DMS79 treated with DMSO at 0.1 percent for 48 hours (cell line): ENCODE results near the gene SGCA.
A peak's percentile ranks its signal among the peaks of the same experiment; 100 is the strongest.

ENCODE experiments used
- DNase-seq: peaks from one replicate; lab custom pipeline; 2025; lab: John Stamatoyannopoulos, UW

The SGCA gene

DNA sequence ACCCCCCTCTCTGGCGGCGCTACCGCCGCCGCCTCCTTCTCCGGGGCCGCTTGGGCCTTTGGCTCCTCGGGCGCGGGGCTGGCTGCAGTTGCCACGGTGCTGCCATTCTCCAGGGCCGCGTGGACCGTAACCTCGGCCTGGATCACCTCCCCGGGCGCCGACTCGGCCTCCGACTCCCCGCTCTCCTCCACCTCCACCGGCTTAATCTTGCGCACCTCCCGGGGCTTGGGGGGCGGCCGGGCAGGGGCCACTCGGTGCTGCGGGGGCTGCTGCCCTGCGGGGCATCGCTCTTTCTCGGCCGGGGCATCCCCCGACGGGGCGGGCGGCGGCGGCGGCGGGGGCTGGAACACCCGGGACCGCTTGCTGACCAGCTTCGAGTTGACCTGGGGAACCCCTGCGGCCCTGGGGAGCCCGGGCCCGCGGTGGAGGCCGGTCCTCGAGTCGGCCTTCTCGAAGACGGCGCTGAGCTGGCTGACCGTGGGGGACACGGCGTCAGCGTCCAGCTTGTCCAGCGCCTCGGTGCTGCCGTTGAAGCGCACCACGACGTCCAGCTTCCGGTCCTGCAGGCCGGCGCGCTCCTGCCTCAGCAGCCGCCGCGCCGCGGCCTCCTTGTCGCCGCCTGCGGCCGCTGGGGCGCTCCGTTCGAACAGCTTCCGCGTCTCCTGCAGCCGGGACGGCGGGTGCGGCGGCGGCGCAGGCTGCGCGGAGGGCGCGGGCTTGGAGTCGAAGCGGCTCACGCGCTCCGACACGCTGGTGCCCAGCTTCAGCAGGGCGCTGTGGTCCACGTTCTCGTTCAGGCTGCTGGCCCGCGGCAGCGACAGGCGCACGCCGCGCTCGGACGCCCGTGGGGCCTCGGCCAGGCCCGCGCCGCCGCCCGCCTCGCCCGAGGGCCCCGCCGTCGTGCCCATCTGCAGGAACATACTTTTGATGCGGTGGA, 16.1 kb upstream of the SGCA start:
- DNase-seq: no peak

DNA sequence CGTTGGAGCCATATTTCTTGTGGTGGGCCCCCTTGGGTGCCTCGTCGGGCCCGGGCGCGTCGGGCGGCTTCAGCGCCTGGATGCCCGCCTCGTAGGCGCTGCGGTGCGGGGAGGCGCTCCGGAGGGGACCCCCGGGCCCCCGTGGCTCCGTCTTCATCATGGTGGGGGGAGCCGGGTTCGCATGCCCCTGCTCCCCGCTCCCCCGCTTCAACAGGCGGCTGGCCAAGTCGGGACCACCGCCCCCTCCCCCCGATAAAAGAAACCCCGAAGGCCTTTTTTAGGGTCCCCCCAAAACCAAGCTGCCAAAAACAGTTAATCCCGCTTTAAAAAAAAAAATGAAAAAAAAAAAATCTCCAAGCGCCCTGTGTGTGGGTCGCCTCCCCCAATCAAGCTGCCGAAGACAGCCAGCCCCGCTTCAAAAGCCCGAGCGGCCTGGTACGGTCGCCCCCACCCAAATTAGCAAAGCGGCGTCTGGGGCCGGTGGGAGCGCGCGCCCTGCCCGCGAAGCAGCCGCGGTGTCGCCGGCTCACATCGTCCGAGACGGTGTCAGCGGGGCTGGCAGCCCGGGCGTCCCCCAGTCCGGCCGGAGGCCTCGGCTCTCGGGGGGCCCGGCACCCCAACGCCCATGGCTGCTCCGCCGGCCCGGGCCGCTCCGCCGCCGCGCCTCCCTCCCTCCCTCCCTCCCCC, 15.3 kb upstream of the SGCA start, which contains the start of gene PPP1R9B:
PPP1R9B (minus strand) TSS at position 324 of the 687 bp plus-strand sequence; CDS start at position 160, 164 bp downstream.
- no peak for DNase-seq

DNA sequence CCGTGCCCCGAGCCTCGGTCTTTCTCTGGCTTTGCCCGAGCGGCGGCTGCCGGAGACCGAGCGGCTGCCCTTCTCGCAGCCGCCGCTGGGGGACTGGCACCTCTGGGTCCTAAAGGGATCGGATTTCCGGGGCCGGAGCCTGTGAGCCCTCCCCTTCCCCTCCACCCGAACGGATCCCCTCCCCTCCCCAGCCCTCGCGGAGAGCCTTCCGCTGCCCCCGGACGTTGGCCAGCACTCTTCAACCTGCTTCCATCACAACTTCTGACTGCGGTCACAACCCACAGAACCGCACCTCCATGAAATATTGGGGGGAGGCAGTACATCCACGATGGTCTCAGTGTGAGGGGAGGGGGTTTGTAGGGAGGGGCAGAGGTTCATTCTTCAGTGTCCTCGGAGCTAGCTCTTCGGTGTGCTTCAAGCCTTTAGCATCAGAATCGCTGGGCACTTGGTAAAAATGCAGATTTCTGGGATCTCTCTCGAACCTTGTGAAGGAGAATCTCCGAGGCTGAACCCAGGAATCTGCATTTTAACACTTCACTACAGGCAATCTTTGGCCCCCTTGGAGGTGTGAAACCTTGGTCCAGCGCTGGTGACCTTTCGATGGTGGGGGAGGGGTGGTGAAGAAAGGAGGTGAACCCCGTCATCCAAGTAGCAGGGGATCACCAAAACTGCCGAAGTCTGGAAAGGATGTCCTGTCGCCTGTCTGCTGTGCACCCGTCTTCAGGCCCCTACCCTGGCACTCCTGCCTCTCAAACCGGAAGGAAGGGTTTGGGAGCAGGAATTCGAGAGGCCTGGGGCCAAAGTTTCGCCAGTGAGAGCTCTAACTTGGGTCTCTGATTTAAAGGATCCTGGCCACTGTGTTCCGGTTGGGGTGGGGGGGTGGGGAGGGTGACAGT, 14.5 kb upstream of the SGCA start:
- DNase-seq: peak; percentile 80

DNA sequence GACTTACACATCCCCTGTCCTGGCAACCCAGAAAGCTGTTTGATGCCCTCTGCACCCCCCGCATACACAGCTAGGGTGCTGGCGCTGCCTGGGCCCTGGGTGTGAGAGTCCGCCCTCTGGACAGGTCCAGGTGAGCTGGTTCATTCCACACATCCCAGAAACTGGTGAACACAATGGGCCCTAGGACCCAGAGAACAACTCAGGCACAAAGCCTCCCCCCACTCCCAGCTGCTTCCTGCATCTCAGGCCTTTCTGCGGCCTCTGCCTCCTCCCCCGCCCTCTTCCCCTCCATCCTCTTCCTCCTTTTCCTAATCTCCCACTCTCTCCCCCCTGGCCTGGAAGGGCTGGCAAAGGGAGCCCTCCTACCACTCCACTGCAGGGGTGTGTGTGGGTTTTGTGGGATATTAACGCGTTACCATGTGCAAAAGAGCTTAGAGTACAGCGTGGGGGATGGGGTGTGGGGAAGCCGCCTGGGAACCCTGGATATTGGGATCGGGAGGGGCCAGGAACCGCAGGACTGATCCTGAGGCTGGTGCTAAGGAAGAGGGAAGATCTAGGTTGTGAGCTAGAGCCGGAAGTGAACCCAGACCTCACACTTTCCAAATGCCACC, 13.8 kb upstream of the SGCA start:
- DNase-seq: peak; percentile 81

DNA sequence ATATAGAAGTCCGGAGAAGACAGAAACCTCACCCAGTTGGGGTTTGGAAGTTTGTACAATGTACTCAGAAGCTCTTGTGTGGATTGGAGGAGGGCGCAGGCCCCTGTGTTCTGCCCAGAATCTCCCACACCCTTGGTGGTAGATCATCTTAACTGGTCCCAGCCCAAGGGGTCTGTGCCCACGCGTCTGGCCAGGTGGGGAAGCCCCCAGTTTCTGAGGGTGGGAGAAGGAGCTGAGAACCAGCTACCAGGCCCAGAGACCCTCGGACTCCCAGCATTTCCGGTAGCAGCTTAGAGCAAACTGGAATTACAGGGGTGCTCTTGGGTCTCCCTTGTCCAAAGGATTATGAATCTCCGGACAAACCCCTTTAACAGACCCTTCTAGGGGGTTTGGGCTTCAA, 13.1 kb upstream of the SGCA start:
- no peak for DNase-seq

DNA sequence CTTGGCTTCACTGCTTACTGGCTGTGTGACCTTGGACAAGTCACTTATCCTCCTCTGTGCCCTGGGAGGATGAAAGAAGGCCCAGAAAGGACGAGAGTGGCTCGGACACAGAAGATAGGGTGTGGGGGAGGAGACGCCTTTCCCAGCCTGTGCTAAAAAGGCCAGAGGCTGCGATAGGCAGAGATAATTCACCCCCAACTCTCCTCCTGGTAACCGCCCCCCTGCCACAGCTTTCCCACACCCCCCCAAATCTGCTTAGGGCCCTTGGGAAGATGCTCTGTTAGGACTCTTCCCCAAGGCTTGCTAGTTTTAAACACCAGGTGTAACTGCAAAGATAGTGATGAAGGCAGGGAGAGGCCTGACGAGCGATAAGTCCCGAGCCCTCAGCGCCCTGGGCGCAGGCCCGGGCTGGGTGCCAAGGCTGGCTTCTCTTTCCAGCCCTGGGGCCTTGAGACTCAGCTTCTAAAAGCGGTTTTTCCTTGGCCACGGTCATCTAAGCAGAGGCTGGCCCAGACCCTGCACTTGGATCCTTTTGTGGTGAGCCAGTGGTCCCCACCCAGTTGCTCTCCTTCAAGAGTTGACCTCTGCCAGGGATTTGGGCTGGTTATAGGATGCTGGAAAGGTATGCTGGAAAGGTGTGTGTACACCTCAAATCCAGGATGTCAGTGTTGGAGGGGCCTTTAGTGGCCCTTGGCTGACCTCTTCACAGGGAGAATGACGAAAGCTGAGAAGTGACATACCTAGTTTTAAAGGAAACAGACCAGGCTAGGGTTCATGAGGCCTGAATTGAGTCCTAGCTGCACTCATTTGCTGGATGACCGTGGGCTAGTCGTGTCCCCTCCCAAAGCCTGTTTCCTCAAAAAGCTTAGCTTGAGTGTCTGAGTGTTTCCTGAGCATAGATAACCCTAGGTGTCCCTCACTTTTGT, 11.9 kb upstream of the SGCA start:
- no peak for DNase-seq

DNA sequence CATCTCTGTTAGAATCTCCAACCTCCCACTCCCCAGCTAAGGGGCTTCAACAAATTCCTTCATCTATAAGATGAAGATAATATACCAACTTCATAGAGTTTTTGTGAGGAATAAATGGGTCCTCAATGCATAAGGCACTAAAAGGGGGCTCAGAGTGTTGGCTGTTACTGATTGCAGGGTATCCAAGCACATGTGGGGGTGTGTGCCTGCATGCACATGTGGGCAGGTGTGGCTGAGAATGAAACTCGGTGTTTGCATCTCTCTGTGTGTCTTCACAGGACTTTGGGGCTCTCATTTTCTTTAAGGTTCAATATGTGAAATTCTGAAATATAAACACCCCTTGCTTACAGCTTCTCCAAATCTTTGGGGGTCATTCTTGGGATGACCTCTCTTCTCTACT, 11.2 kb upstream of the SGCA start:
- no peak for DNase-seq

DNA sequence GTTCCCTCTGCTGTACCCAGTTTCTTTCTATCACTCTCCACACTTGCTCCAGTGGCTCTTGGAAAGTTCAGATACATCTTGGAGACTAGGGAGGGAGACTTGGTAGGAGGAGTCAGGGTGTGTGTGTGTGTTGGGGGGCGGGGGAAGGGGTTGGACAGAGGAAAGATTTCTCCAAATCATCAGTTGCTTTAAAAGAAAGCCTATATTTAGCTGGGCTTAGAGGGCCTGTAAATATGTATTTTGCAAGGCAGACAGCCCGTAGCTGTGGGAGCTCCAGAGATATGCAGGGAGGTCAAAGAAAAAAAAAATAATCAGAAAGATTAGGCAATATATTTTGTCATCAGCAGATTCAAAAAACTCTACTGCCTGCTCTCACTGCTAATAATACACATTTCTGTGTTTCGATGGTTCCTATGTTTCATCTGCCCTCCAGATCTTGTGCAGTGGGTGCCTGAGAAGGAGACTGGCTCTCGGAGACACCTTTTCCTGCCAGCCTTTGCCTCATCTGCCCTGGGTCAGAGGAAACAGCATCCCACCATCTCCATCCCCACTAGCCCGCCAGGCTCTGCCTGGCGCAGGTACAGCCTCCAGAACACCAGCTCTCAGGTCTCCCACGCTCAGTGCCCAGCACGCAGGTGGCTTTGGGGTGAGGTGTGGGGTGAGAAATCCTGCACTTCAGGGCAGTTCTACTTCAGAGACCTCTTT, 10.5 kb upstream of the SGCA start:
- DNase-seq: no peak

DNA sequence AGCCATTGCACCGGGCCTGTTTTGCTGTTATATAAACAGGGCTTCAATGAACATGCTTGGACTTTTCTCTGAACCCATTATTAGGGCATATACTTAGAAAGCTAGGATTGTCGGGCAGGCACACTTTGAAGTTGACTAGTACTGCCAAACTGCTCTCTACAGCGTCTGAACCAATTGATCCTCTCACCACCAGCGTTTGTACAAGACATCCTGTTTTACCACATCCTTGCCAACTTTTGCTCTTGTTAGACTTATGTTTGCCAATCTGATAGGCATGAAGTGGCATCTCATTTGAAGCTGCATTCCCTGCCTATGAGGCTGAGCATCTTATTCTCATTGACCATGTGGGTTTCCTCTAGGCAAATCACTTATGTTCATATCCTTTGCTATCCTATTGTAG, 7.9 kb upstream of the SGCA start:
- no peak for DNase-seq

DNA sequence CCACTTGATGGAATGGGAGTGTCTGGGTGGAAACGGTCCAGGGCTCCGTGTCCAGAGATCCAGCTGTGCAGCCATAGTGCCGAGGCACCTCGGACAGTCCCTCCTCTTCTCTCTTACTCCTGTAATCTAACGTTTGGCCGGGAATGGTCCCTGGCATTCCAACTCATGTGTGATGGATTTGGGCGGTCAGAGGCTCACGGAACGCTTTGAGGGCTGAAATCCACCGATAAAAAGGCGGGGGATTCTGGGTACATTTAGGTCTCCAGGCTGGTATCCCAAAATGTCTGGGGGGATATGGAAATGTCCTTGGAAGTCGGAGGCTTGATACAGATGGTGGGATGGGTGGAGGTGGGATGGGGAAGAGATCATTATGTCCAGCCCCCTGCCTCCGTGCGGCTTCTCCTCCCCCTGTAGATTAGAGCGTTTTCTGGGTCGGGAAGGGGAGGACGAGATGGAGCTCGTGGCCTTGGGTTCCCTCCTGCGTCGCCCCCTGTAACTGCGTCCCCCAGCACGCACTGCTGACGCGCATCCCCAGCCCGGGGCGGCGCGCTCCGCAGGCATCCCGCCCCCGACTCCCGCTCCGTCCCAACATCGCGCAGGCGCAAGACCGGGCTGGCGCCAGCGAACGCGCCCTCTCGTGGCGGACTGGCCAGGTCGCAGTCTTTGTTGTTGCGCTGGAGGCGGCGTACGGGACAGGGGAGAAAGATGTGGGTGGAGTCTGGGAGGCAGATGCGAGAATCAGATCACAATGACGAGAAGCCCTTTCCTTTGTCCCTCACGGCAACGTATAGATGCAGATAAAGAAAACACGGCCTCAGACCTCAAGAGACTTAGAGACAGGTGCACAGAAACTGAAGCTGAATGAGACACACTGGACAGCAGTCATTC, 4.5 kb upstream of the SGCA start:
- peak; percentile 96 for DNase-seq

DNA sequence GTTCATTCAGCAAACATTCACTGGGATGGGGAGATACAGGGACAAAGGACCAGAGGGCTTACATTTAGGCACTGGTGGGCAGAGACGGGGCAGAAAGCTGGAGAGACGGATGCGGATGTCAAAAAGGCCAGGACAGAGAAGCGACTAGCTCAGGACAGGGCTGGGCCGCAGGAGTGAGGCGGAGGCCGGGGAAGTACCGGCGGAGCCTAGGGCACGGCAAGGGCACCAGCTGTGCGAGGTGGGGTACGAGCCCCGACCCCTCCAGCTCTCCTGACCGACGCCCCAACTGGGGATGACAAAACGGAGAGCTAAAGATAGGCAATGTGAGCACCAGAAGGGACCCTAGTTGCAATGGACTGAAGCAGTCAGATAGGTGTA, 3.9 kb upstream of the SGCA start:
- no peak for DNase-seq

DNA sequence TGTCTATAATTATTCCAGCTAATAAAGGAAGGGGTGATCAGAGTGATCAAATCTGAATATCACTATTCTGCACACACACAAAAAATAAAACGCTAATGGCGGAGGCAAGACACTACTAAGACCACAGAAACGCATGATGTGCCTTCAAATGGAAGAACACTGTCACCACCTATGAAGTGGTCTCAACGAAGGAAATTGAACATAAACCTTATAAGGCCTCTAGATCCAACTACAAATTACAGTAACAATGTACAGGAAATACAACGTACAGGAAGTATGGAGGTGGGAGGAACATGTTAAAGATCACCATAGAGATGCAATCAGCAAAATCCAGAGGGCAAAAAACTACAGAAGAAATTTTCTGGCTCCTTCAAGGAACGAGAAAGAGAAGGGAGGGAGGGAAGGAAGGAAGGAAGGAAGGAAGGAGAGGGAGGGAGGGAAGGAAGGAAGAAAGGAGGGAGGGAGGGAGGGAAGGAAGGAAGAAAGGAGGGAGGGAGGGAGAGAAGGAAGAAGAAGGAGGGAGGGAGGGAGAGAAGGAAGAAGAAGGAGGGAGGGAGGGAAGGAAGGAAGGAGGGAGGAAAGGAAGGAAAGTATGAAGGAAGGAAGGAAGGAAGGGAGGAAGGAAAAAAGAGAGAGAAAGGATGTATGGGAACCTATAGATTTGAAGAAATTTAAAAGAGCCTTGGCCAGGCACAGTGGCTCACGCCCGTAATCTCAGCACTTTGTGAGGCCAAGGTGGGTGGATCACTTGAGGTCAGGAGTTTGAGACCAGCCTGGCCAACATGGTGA, 3.1 kb upstream of the SGCA start:
- DNase-seq: no peak

DNA sequence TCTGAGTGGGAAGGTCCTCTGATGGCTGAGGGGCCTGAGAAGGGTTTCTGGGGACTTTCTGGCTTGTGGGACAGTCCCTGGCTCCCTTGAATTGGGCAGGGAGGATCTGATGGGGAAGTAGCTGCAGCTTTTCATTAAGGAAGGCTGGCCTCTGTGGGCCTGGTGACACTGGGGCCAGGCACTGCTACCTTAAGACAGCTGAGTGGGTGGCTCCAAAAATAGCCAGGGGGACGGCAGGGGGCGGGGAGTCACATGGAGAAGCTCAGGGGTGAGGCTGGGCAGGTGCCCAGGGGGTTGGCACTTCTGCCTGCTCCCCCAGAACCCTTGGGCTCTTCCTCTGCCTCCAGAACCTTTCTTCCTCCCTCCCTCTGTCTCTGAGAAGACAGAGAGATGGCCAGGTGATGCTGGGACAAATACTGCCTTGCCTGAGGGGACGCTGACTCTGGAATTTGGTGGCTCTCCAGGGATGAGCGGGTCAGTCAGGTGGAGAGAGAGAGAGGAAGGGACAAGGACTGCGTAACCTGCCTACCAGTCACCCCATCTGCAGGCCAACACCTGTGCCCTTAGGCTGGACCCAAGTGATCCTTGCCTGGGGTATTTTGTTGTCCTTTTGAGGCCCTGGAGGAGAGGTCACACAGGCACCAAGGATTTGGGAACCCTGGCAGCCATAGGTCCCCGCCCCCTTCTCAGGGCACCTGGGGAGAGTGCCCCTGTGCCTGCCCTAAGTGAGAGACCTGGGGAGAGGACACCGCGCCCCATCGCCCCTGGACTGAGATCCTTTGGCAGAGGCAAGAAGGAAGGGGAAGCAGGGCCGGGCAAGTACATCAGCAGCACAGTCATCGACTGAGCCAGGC, 1.7 kb upstream of the SGCA start:
- DNase-seq: no peak

DNA sequence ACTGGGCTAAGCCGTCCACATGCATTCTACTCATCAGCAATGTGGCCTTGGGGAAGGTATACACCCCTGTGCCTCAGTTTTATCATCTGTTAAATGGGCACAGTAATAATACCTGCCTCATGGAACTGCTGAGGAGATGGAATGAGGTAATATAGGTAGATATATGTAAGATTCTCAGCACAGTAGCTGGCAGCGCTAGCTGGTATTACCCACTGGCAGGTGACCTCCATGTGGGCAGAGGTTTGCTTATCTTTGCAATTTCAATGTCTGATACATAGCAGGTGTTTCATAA, 1.2 kb upstream of the SGCA start:
- DNase-seq: no peak

DNA sequence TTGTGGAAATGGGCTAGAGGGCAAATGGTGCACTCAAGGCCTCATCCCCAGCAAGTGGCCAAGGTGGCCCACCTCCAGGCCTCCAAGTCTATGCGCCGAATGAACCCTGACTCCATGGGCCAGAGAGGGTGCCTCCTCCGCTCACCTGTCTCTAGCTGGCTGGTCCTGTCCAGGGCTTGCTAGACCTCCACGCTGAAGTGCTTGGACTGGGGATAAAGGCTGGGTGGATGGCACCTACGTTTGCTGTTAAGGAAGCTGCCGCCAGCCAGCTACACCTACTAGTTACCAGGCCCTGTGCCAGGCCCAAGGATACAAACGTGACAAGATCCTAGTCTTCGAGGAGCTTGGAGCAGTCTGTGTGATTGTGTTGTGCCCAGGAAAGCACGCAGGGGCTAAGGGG, 739 bp upstream of the SGCA start:
- no peak for DNase-seq

DNA sequence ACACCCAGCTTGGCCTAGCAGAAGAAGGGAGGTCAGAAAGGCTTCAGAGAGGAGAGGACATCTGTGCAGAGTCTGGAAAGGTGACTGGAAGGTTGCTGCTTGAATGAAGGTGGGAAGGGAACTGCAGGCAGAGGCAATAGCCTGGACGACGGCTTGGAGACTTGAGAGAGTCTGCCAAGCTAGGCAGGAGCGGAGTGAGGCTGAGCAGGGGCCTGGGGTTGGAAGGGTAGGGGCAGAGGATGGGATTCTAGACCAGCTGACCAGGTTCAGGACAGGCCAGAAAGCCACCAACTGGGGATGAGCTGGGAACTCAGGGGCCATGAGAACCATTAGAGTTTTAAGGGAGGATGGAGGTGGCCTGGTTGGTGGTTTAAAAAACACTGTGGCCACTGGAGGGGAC, 339 bp upstream of the SGCA start:
- DNase-seq: no peak

DNA sequence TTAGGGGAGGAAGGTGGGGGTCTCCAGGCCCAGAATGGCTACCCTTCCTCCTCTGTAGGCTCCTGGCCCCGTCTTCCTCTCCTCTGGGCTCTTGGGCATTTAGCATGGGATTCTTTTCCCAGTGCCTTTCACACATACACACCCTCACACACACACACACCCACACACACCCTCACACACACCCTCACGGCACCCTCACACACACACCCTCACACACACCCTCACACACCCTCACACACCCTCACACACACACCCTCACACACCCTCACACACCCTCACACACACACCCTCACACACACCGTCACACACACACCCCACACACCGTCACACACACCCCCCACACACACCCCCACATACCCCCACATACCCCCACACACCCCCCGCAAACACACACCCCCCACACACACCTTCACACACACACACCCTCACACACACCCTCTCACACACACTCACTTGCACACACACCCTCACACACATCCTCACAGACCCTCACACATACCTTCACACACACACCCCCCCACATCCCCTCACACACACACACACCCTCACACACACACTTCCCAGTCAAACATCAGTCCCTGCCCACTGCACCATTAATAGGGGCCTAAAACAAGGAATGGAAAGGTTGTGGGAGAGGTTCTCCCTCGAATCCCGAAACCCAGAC, 845 bp downstream of the SGCA start:
- no peak for DNase-seq
